Muscle layer of duodenum (tissue), 2 donors: ENCODE results near the gene USP17L27.
"Not testable (repeated sequence)": the region's sequence is repeated elsewhere in the genome, so short reads cannot be mapped to it uniquely, and the experiment has no call there.

Experiments
- H3K27ac ChIP-seq: one replicate; pipeline ENCODE4 v1.7.0; 2013; ENCODE audit warnings: mild to moderate bottlenecking, low read length
- H3K27me3 ChIP-seq: one replicate; pipeline ENCODE4 v1.7.0; 2013; ENCODE audit warnings: low read depth, mild to moderate bottlenecking, control low read depth, low read length
- H3K36me3 ChIP-seq, 2 donors: one replicate each; pipeline ENCODE4 v1.7.0; 2013; ENCODE audit warnings: low read length in 2 of 2, control low read depth in 1 of 2, mild to moderate bottlenecking in 1 of 2; ENCODE audit not compliant: insufficient read depth in 2 of 2, control insufficient read depth in 1 of 2
- H3K4me1 ChIP-seq, 2 donors: one replicate each; pipeline ENCODE4 v1.7.0; 2013; ENCODE audit warnings: low read length in 2 of 2, mild to moderate bottlenecking in 2 of 2, control low read depth in 1 of 2, moderate library complexity in 1 of 2; ENCODE audit not compliant: insufficient read depth in 2 of 2, control insufficient read depth in 1 of 2
- H3K4me3 ChIP-seq, 2 donors: one replicate each; pipeline ENCODE4 v1.7.0; 2013; ENCODE audit warnings: low read length in 2 of 2, low read depth in 1 of 2, mild to moderate bottlenecking in 1 of 2
- H3K9me3 ChIP-seq, 2 donors: one replicate each; pipeline ENCODE4 v1.7.0; 2013; ENCODE audit warnings: low read length in 2 of 2, control low read depth in 1 of 2, mild to moderate bottlenecking in 1 of 2; ENCODE audit not compliant: control insufficient read depth in 1 of 2
- donor health status: healthy.

Gene USP17L27

DNA sequence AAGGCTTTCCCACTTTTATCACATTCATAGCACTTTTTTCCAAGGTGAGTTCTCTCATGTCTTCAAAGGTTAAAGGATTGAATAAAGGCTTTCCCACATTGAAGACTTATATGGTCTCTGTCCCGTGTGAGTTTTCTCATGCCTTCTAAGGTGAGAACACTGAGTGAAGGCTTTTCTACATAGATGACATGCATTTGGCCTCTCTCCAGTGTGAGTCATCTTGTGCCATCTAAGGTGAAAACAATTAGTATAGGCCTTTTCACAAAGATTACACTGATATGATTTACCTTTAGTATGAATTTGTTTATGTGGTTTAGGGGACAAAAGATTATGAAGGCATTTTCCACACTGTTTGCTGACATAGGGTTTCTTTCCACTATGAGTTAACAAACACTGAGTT lies 40.2 kb downstream of the USP17L27 start:
- Histone ChIP-seq H3K9me3 (no peaks in the 10 kb centered on the region), H3K27me3 (no peaks in the 10 kb centered on the region), H3K36me3 (no peaks in the 10 kb centered on the region), H3K4me1 (no peaks in the 10 kb centered on the region), H3K4me3 (no peak overlapping the region), H3K27ac (no peak overlapping the region)

DNA sequence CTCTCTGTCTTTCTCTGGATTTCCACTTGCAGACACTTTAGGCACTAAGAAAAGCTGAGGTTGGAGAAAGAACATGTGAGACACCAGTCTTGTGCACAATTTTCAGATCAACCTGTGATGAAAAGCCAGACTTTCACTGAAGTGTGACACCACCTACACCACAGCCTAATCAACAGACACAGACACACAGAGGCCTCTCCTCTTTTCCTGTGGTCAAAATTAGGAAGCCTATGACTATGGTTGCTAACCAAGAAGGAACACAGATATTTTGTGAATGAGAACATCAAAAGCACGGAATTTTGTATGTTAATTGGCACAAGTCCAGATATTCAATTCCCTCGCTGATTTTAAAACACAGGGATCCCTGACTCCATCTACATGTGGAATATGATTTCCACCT lies 45.1 kb downstream of the USP17L27 start:
- not testable (repeated sequence) for H3K27me3 ChIP-seq, H3K4me1 ChIP-seq, H3K27ac ChIP-seq, H3K36me3 ChIP-seq, H3K9me3 ChIP-seq, H3K4me3 ChIP-seq
